GM21723 (cell line): Measurements from ENCODE around the gene ETHE1.

Experiments used
- ATAC-seq: cut with Tn5 transposase; IDR thresholded peaks from one replicate; pipeline ENCODE4 v1.9.1; 2021; ENCODE audit warnings: mild to moderate bottlenecking, moderate library complexity; ENCODE audit not compliant: unreplicated experiment

The ETHE1 gene

DNA sequence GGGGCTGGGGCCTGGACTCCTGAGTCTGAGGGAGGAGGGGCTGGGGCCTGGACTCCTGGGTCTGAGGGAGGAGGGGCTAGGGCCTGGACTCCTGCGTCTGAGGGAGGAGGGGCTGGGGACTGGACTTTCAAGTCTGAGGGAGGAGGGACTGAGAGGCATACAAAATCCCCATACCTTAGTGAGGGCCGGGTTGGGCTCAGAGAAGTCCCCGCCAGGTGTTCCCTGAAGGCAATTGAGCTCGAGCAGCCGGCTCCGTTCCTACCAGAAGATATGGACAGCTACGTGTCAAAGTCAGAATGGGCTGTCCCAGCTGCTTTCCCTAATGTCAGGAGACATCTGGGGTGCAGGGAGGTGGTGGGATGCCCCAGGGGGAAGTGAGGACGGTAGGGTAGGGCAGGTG is 31.9 kb downstream of the ETHE1 start:
- ATAC-seq: no peak

DNA sequence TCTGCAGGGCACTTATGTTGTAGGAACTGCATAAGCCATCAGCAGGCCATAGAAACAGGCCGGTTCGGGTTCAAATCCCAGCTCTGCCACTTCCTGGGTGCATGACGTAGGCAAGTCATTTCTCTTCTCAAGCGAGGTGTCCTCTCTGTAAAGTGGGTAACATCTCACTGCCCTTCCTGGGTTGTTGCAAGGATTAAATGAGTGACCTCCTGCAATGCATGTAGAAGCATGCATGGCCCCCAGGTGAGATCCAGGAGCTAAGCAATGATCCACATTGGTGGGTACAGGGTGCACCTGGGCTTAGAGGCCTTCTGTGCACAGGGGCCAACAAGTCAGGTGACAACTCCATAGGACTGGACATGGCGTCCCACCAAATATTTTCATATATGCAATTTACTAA is 36.2 kb downstream of the ETHE1 start:
- no peak for ATAC-seq

DNA sequence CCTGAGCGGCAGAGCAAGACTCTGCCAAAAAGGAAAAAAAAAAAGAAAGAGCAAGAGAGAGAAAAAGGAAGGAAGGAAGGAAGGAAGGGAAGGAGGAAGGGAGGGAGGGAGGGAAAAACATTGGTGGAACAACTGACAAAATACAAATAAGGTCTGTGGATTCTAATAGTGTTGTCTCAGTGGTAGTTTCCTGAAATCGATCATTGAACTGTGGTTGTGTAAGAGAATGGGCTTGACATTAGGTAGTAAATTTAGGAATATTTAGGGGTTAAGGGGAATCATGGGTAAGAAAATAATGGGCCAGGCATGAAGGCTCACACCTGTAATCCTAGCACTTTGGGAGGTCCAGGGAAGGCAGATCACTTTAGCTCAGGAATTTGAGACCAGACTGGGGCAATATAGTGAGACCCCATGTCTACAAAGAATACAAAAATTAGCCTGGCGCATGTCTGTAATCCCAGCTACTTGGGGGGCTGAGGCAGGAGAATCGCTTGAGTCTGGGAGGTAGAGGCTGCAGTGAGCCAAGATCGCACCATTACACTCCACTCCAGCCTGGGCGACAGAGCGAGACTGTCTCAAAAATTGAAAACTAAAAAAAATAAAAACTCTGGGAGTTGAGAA is 36.9 kb downstream of the ETHE1 start:
- ATAC-seq: no peak

DNA sequence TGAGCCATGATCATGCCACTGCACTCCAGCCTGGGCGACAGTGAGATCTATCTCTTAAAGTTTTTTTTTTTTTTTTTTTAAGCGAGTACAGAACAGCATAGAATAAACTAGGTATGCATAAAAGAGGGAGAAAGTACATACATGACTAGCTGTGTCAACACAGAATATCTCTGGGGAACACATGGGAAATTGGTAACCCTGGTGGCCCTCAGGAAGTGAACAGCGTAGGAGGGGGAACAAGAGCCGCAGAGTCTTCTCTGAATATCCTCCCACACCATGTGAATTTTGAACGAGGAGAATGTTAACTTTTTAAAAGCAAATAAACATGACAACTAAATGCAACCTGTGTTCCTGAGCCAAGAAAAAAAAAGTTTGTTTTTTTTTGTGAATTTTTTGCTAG is 37.7 kb downstream of the ETHE1 start:
- no peak for ATAC-seq

DNA sequence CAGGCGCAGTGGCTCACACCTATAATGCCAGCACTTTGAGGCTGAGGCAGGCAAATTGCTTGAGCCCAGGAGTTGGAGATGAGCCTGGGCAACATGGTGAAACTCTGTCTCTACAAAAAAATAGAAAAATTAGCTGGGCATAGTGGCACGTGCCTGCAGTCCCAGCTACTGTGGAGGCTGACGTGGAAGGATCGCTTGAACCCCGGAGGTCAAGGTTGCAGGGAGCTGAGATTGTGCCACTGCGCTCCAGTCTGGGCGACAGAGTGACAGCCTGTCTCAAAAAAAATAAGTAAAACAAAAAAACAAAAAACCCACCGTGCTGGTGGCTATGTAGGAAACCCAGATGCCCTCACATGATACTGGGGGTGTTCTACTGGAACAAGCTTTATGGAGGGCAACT is 38.8 kb downstream of the ETHE1 start:
- ATAC-seq: no peak

DNA sequence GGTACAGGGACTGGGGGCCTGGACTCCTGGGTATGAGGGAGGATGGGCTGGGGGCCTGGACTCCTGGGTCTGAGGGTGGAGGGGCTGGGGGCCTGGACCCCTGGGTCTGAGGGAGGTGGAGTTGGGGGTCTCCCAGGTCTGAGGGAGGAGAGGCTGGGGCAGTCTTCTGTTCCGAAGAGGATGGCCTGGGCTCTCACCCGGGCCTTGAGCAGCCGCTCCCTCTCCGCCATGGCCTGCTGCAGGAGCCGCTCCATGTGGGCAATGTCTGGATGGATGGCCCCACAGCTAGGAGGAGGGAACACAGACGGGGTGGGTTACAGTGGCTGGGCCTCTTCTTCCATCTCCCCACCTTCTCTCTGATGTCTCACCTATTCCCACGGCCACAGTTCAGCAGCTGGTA is 40.6 kb downstream of the ETHE1 start:
- ATAC-seq: no peak

DNA sequence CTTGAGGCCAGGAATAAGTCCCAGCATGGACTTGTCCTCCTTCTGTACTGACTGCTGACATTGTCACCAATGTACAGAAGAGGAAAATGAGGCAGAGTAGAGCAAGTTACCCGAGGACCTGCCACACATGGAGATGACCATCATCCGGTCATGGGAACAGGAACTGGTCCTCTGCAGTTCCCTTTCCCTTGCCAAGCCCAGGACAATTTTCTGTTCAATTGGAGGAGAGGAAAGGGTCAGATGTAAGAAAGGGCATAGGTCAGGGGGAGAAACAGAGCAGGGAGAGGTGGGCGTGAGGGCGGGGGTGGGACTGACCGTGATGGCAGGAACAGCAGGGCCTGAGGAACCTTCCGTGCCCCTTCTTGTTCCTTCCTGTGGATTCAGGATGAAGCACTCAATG is 41.0 kb downstream of the ETHE1 start:
- no peak for ATAC-seq

DNA sequence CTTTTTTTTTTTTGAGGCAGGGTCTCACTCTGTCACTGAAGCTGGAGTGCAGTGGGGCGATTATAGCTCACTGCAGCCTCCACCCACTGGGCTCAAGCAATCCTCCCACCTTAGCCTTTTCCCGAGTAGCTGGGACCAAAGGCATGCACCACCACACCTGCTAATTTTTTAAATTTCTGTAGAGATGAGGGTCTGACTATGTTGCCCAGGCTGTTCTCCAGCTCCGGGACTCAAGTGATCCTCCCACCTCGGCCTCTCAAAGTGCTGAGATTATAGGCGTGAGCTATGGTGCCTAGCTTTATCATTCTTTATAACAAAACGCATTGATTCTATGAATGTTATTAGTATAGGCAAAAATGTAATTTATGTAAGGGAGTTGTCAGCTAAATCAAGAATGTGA is 43.7 kb downstream of the ETHE1 start:
- no peak for ATAC-seq

DNA sequence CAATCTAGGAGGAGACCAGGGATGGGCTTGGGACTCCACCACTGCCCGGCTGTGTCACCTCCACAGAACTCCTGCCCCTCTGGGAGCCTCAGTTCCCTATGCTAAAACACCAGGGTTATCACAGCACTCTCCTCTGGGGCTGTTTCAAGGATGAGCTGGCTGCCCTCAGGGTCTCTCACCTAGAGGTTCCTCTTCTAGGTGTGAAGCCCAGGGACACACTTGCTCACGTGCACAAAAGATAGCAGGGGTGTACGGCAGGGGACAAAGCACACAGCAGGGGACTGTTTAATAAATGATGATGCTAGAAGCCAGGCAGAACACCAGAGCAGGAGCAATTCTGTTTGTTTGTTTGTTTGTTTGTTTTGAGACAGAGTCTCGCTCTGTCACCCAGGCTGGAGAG is 44.8 kb downstream of the ETHE1 start:
- no peak for ATAC-seq

DNA sequence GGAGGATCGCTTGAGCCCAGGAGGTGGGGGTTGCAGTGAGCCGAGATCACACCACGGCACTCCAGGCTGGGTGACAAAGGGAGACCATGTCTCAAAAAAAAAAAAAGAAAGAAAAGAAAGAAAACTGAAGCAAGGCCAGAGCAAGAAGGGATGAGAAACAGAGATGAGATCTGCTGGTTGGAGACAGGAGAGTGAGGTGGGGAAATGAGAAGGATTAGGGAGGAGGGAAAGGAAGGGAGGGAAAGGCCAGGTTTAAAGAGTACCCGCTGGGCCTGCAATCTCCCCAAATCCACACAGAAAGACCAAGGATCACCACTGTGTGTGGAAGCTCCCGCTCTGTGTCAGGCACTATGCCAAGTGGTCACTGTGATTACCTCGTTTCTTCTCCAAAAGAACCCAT is 45.3 kb downstream of the ETHE1 start:
- ATAC-seq: no peak

DNA sequence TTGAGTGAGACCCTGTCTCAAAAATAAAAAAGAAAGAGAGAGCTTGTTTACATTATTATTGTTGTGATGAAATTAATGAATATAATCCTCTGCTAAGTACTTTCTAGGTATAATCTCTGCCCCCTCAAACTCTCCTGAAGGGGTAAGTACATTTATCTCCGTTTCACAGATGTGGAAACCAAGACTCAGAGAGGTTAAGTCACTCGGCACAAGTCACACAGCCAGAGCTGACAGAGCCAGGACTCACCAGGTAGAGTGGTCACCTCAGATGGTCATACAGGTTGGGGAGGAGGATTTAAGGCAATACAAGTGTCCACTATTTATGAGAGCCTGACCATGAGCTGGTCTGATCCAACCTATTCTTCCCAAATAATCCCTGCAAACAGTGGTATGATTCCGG is 46.4 kb downstream of the ETHE1 start:
- no peak for ATAC-seq

DNA sequence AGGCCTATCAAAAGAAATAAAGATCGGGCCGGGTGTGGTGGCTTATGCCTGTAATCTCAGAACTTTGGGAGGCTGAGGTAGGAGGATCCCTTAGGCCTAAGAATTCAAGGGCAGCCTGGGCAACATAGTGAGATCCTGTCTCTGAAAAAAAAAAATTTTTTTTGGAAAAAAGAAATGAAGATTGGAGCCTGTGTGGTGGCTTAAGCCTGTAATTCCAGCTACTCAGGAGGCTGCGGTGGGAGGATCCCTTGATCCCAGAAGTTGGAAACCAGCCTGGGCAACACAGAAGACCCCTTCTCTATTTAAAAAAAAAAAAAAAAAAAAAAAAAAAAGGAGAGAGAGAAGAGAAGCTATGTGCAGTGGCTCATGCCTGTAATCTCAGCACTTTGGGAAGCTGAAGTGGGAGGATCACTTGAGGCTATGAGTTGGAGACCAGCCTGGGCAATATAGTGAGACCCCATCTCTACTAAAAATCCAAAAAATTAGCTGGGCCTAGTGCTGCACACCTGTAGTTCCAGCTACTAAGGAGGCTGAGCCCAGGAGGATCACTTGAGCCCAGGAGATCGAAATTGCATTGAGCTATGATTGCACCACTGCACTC is 46.9 kb downstream of the ETHE1 start:
- no peak for ATAC-seq

DNA sequence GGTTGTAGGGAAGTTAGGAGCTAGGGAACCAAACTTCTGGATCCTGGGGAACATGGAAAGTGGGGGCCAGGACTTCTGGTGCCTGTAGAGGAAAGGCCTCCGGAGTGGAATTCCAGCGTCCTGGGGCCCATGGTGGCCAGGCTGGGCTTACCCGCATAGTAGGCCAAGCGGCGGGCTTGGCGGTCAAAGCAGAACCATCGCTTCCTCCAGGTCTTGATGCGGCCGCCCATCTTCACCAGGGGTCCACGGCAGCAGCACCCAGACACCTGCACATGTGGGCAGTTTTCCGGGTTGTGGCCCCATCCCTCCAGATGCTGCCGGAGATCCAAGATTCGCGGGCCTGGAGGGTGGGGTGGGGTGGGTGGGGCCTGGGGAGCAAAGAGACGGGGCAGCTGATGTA is 47.8 kb downstream of the ETHE1 start:
- ATAC-seq: no peak

DNA sequence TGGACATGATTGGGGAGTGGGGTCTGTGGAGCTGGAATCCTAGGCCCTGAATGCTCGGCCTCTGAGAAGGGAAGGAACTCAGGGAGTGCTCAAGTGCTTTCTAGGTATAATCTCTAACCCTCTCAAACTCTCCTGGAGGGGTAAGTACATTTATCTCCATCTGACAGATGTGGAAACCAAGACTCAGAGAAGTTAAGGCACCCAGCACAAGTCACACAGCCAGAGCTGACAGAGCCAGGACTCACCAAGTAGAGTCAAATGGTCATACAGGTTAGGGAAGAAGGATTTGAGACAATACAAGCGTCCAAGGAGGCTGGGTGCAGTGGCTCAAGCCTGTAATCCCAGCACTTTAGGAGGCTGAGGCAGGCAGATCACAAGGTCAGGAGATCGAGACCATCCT is 48.7 kb downstream of the ETHE1 start:
- no peak for ATAC-seq

DNA sequence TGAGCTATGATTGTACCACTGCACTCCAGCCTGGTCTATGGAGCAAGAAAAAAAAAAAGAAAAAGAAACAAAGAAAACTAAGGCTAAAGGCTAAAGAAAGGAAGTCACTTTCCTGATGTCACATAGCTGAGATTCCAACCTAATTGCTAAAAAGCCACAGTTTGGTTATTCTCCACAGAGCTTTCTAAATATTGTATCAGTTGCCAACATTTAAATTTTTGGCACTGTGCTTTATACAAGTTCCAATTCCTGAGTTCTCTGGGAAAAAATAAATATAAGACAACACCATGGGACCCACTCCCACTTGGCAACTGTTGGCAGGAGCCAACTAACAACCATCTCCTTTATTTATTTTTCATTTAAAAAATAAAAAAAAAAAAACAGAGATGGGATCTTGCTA is 50.4 kb downstream of the ETHE1 start:
- no peak for ATAC-seq

DNA sequence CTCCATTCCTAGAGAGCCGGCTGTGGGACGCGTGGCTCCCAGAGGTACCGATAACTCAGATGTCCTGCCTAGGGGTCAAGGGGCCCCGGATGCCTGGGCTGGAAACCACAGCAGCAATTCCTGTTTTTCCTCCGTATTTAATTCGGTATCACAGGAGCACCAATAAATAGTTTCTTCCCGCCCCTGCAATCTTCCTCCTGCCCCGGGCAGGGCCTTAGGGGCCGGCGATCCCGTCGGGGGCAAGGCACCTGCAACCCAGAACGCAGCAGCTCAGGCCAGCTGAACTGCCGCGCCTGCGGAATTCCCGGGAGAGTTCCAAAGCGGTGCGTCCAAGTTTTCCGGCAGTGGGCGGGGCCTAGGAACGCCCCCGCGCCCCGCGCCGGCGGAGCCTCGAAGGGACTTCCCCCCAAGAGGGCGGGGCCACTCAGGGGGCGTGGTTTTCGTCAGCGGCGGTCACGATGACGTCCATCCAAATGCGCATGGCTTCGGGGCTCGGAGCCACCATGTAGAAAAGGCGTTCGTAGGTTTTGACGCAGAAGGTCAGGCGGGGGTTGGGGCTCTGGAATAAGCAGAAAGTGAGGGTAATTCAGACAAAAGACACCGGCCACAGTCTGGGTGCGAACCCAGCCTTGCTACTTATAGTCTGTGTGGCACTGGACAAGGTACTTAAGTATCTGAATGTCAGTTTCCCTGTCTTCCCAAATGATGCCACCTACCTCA is 51.9 kb downstream of the ETHE1 start:
- peak; percentile 62 for ATAC-seq

DNA sequence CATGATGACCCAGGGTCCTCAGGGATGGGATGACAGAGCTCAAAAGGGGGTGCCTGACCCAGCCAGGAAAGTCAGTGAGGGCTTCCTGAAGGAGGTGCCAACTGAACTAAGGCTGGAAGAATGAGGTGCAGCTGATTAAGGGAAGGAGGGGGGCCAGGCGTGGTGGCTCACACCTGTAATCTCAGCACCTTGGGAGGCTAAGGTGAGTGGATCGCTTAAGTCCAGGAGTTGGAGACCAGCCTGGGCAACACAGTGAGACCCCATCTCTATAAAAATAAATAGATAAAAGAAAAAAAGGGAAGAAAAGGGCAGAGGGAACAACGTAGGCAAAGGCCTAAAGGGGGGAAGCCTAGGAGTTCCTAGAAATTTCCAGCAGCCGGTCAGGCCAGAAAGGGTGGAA is 52.5 kb downstream of the ETHE1 start:
- no peak for ATAC-seq

DNA sequence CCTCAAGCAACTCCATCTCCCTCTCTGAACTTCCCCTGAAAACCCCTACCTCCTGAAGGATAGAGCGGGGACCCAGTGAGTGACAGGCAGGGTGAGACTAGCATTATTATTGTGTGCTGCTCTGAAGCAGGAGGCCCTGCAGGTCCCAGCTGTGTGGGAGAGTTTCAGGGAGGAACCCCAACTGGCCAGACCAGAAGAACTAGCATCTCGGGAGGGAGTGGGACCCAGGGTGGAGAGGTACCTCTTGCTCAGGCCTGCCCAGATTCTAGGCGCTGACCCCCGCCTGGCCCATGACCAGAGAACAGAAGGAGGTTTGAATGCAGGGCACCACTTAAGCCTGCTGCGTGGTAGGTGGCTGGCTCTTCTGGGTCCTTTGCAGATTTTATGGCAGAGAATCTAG is 55.9 kb downstream of the ETHE1 start:
- no peak for ATAC-seq

DNA sequence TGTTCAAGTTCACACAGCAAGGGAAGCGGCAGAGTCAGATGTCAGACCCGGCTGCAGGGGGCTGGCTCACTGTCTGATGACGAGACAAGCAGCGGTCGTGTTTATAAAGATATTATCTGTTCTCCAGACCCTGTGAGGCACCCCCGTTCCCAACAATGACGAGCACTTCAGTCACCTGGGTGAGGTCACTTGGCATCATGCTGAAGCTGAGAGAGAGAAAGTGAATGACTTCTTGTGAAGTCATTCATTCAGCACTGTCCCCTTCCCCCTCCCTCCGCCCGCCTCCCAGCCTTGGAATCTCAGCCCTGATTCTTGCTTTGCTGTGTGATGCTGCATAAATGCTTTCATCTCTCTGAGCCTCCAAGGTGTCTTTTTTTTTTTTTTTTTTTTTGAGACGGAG is 56.7 kb downstream of the ETHE1 start:
- no peak for ATAC-seq

DNA sequence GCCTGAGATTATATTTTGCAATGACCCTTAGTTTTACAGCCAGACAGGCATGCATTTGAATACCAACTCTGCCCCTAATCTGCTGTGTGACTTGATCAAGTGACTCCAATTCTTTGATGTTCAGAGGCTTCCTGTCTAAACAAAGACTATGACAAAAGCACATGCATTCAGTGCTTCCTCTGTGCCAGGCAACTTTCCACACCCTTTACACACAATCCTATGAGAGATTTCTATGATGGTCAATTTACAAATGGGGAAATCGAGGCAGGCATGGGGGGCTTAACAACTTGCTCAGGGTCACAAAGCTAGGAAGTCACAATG is 57.9 kb downstream of the ETHE1 start:
- no peak for ATAC-seq

DNA sequence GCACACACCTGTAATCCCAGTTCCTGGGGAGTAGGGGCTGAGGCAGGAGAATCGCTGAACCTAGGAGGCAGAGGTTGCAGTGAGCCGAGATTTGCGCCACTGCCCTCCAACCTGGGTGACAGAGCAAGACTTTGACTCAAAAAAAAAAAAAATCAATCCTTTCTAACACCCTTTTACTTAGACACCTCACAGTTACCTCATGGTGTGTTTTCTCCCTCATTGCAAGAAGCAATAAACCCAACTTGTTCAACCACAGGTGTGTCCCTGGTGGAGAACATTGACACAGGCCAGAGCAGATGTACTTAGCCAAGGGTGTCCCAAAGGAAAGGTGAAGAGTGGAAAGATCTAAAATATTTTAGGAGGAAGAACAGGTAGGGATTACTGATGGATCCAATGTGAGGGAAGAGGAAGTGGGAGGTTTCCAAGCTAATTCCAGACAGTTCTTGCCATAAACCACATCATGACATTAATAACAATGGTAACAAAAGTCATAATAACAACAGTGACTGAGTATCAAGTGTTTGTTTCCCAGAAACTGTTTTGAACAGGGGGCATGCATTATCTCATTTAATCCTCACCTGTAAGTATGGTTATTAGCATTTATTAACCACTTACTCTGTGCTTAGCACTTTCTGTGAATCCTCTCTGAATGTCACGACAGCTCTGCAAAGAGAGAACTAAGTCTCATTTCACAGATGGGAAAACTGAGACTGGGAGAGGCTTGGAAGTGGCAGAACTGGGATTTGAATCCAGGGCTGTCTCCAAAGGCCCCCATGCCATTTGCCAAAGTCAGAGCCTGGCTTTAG is 58.4 kb downstream of the ETHE1 start:
- ATAC-seq: no peak

DNA sequence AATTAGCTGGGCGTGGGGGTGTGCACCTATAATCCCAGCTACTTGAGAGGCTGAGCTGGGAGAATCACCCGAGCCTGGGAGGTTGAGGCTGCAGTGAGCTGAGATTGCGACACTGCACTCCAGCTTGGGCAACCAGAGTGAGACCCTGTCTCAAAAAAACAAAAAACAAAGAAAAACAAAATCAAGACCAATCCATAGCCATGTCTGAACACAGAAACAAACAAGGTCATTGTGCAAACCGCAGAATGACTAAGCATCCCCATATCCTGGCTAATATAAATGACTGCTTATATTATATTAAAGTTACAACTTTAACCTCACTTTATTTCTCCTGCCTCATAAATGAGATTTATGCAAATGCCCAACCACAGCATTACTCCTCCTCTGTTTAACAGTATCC is 59.3 kb downstream of the ETHE1 start:
- no peak for ATAC-seq
